Breast epithelium (tissue), 4 donors: ENCODE measurements around the gene CDK5R2. TPM values are rescaled to one million over a fixed set of nuclear protein-coding genes. Genes with fewer than 3 reads are reported as not detected.

Experiments used
- DNase-seq, 2 donors: peaks; one replicate each; pipeline ENCODE4 v3.0.0-alpha.2; 2019; ENCODE audit warnings: low spot score in 2 of 2
- H3K27ac ChIP-seq, 2 donors: fragments of 200-600 bp; sonication (generic) in 1 of 2; one replicate each; pipeline ENCODE4 v1.5.1; 2016 to 2019; ENCODE audit warnings: mild to moderate bottlenecking in 1 of 2
- H3K27me3 ChIP-seq, 2 donors: fragments of 200-600 bp; sonication (generic) in 1 of 2; one replicate each; pipeline versions ENCODE4 v1.5.1 to v1.6.0; 2017 to 2019; ENCODE audit warnings: control low read depth in 1 of 2, mild to moderate bottlenecking in 1 of 2
- H3K36me3 ChIP-seq: fragments of 200-600 bp; one replicate; pipeline ENCODE4 v1.5.1; 2019
- H3K4me1 ChIP-seq, 2 donors: fragments of 200-600 bp; sonication (generic); one replicate each; pipeline ENCODE4 v1.5.1; 2016 to 2019; ENCODE audit warnings: control low read depth in 1 of 2
- H3K4me3 ChIP-seq, 3 donors: fragments of 200-600 bp; sonication (generic); 1 replicate in 2 of 3; 2 replicates in 1 of 3; pipeline ENCODE4 v1.5.1; 2016 to 2019; ENCODE audit warnings: mild to moderate bottlenecking in 3 of 3, moderate library complexity in 2 of 3
- H3K9me3 ChIP-seq, 2 donors: fragments of 200-600 bp; sonication (generic) in 1 of 2; one replicate each; pipeline ENCODE4 v1.5.1; 2016 to 2019; ENCODE audit warnings: control low read depth in 1 of 2
- POLR2A ChIP-seq: fragments of 450-650 bp; IDR thresholded peaks from one replicate; pipeline ENCODE4 v1.6.1; 2016; ENCODE audit warnings: antibody characterized with exemption, mild to moderate bottlenecking, moderate library complexity
- POLR2AphosphoS5 ChIP-seq, 3 donors: sonication (generic); formaldehyde crosslinking; IDR thresholded peaks; one replicate each; pipeline ENCODE4 v1.6.1; 2017; ENCODE audit warnings: antibody characterized with exemption in 3 of 3
- intact Hi-C: fragments of 100-400 bp; cut with DNase I; formaldehyde crosslinking; loops from one replicate; pipeline ENCODE4 v1.15.1; 2023; ENCODE audit warnings: low total_unique reads
- total RNA-seq, 3 donors: library from RNA; depleted of rRNA; stranded (reverse); fragments of >200 nt; gene quantifications; one replicate each; pipeline ENCODE4 v1.1.0, GENCODE V29; 2016
- TF ChIP-seq, protein P1 (sequence below), 3 donors: fragments of 450-650 bp; IDR thresholded peaks; one replicate each; pipeline ENCODE4 v1.5.1; 2016 to 2017; ENCODE audit warnings: antibody characterized with exemption in 3 of 3, mild to moderate bottlenecking in 3 of 3, moderate library complexity in 3 of 3

Gene CDK5R2
- total RNA-seq, 3 donors from 2014 or later = not detected

DNA sequence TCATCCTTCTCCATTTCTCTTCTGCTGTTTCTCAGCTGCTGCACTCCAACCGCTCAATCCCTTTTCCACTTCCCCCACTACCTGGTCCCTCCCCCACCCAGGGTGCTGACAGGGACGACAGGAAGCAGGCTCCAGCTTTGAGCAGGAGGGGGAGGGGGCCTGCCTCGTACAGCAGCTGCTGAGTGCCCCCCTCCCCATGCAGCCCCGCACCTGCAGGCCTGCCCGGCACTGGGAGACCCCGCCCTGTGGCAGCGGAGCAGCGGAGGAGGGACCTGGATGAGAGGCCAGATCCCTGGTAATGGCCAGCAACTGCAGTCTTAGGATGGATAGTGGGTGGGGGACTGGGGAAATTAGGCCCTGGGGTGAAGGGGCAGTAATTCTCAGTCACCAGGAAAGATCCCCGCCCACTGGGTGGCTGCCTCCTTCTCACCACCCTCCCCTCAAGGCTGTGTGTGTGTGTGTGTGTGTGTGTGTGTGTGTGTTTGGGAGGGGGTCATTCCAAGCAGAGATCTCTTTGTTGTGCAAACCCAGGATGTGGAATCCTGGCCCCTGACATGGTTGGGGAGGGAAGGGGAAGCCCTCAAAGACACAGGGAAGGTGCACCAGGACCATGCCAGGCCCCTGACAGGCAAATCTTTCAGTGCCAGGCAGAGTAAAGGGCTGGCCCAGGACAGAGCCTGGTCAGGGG is 40.6 kb downstream of the CDK5R2 start:
- DNase-seq = no peak
- no peak overlapping the region for H3K4me3 ChIP-seq
- H3K27me3 ChIP-seq = peaks cover 0 to 35% of the 10 kb centered on the region in 2 donors
- peaks cover 10 to 12% of the 10 kb centered on the region in 2 donors for H3K4me1 ChIP-seq
- H3K9me3 ChIP-seq = no peaks in the 10 kb centered on the region
- H3K27ac ChIP-seq = no peak overlapping the region
- intact Hi-C loops = loop anchor here (2.0 kb wide), 1 partner anchor 73 kb away; no protein-coding TSS in a partner anchor
- no peaks in the 10 kb centered on the region for H3K36me3 ChIP-seq
- TF ChIP-seq, protein P1, sequence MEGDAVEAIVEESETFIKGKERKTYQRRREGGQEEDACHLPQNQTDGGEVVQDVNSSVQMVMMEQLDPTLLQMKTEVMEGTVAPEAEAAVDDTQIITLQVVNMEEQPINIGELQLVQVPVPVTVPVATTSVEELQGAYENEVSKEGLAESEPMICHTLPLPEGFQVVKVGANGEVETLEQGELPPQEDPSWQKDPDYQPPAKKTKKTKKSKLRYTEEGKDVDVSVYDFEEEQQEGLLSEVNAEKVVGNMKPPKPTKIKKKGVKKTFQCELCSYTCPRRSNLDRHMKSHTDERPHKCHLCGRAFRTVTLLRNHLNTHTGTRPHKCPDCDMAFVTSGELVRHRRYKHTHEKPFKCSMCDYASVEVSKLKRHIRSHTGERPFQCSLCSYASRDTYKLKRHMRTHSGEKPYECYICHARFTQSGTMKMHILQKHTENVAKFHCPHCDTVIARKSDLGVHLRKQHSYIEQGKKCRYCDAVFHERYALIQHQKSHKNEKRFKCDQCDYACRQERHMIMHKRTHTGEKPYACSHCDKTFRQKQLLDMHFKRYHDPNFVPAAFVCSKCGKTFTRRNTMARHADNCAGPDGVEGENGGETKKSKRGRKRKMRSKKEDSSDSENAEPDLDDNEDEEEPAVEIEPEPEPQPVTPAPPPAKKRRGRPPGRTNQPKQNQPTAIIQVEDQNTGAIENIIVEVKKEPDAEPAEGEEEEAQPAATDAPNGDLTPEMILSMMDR (IDR thresholded peaks at IDR 0.05) = no peak
- TF ChIP-seq POLR2A (no peak), POLR2AphosphoS5 (IDR thresholded peaks at IDR 0.05) (no peak)

DNA sequence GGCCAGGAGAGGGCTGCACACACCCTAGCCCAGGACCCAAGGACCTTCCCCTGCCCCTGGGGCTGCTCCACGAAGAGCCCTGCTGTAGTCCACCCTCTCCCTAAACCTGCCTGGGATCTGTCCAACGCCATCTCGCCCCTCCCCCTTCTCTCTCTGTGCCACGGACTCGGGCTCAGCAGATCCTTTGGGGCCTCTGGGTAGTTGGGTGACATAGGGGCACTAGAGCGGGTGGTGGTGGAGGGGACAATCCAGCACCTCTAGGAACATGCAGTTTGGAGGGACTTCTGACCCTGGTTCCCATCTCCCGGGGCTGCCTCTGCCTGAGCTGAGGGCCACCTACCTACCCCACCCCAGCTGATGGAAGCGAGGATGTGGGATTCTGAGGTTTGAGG is 41.1 kb downstream of the CDK5R2 start:
- TF ChIP-seq POLR2AphosphoS5 (IDR thresholded peaks at IDR 0.05) = no peak
- no peak for TF ChIP-seq POLR2A
- TF ChIP-seq, protein P1 (IDR thresholded peaks at IDR 0.05) = no peak
- Histone ChIP-seq H3K27me3 (peaks cover 0 to 31% of the 10 kb centered on the region in 2 donors), H3K4me1 (peaks cover 10 to 12% of the 10 kb centered on the region in 2 donors), H3K9me3 (no peaks in the 10 kb centered on the region), H3K4me3 (no peak overlapping the region), H3K36me3 (no peaks in the 10 kb centered on the region), H3K27ac (peak overlapping the region in 1 of 2 donors; percentile 77)
- DNase-seq = no peak
- intact Hi-C loops = no loop called here

DNA sequence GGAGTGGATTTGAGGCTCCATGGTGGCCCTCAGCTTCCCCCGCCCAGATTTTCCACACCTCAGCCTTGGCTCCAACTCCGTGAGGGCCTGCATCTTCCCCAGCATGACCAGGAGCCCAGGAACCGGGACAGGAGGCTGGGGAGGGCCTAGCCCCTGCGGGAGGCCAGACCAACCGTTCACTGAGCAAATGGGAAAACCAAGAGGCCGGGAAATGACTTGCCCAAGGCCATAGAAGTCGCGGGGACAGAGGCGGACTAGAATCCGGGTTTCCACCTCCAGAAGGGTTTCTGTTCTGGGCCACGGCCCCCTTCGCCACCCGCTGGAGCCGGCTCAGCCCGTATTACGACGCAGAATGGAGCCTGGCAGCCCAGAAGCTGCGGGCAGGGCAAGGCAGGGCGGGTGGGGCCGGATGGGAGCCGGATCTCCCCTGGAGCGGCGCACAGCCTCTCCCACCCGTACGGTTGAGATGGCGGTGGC is 41.7 kb downstream of the CDK5R2 start:
- no peaks in the 10 kb centered on the region for H3K9me3 ChIP-seq
- peak overlapping the region; percentile 74 to 77 for H3K27ac ChIP-seq
- DNase-seq = no peak
- H3K4me3 ChIP-seq = peak overlapping the region in 2 of 3 donors; percentile 49 to 61
- no peaks in the 10 kb centered on the region for H3K36me3 ChIP-seq
- H3K4me1 ChIP-seq = peaks cover 10 to 12% of the 10 kb centered on the region in 2 donors
- intact Hi-C loops = no loop called here
- TF ChIP-seq, protein P1 (IDR thresholded peaks at IDR 0.05) = no peak
- TF ChIP-seq POLR2A (no peak), POLR2AphosphoS5 (IDR thresholded peaks at IDR 0.05) (no peak)
- H3K27me3 ChIP-seq = peaks cover 0 to 32% of the 10 kb centered on the region in 2 donors

DNA sequence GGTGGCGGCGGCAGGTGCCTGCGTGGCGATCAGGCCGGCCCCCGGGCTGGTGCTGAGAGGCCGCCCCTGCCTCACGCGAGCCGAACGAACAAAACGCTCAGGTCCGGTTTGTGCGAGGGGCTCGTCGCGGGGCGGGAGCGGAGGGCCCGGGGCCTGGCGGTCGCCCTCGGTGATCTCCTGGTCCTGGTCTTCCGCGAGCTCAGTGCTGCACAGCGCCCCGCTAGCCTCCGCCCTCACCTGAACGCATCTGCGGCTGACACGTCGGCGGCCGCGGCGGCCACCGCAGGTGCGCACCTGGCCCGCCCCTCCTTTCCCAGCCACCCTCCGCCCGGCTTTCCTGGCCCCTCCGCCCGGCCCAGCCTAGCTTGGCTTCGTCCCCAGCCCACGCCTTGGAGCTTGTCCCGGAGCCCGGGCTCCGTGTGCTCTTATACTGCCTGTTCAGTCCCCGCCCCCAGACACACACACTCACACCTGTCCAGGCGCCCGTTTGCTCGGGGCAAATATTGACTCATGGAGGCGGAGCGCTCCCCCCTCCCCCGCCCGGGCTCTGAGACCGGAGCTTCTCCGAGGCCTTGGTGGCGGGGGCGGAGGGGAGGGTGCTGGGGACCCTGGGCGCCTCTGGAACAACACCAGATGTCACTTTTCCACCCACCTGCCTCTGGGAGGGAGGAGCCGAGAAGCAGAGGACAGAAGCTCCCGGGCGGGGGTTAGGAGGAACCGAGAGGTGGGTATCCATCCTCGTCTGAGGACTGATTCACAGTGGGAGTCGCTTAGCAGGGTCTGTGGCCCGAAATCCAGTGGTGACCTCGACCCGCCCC is 42.3 kb downstream of the CDK5R2 start:
- intact Hi-C loops = no loop called here
- Histone ChIP-seq H3K9me3 (no peaks in the 10 kb centered on the region), H3K4me1 (peaks cover 6 to 10% of the 10 kb centered on the region in 2 donors), H3K27me3 (peaks cover 0 to 32% of the 10 kb centered on the region in 2 donors), H3K27ac (peak overlapping the region; percentile 74 to 77), H3K36me3 (no peaks in the 10 kb centered on the region), H3K4me3 (peak overlapping the region in 2 of 3 donors; percentile 49 to 61)
- peak; percentile 25 for TF ChIP-seq POLR2A
- TF ChIP-seq, protein P1 (IDR thresholded peaks at IDR 0.05) = no peak
- DNase-seq = peak; percentile 85 to 88
